Measurements from ENCODE around the gene FPR2.
"Not testable (repeated sequence)": the region's sequence is repeated elsewhere in the genome, so short reads cannot be mapped to it uniquely, and the experiment has no call there.

Gene FPR2

GRCh38 chr19:51740356-51740755 is 20.6 kb upstream of the FPR2 start:
- no peak for DNase-seq (ENCODE audit: low read depth)

GRCh38 chr19:51742789-51743188 is 18.2 kb upstream of the FPR2 start:
- DNase-seq (ENCODE audit: low read depth): no peak

DNA sequence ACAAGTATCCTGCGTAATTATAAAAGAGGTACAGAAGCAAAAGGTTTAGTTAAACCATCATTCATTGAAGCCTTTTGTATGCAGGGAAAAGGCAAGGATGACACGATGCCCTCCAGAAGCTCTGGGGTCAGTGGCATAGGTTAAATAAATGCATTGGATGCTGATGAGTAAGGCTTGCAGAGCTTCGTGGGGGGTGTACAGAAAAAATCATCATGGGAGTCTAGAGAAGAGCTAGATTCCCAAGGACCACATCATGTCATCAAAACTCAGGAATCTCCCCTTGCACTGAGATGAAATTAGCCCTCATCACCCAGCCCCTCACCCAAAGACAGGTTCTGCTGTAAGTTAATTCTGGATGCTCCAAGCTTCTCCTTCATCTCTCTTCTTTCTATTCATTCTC is 17.6 kb upstream of the FPR2 start:
- DNase-seq (ENCODE audit: low read depth): no peak

DNA sequence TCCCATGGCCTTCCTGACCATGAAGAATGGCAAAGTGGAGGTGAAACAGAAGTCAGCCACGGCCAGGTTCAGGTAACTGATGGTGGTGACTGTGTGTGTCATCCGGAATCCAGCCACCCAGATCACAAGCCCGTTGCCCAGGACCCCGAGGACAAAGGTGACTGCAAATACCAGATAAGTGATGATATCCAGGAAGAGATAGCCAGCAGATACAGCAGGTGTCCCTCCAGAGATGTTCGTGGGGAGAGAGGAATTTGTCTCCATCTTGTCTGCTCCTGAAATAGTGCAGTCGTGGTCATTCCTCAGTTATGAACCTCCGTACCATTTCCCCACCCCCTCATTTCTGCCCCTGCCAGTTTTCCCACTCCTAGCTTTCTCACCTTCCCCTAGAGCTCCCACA is 14.2 kb upstream of the FPR2 start:
- DNase-seq (ENCODE audit: low read depth): no peak

DNA sequence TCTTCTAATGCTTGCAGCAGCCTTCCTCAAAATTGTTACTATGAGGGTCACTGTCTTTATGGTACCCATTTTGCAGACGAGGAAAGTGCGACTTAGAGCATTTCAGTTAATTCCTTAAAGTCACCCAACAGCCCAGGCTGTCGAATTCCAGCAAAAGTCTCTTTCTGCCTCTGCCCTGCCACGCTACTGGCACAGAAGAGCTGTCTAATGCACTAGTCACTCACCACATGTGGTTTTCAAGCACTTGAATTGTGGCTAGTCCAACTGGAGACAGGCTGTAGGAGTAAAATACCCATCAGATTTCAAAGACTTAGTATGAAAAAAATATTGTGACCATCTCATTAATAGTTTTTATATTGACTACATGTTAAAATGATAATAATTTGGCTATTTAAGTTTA is 11.0 kb upstream of the FPR2 start:
- DNase-seq (ENCODE audit: low read depth): no peak

DNA sequence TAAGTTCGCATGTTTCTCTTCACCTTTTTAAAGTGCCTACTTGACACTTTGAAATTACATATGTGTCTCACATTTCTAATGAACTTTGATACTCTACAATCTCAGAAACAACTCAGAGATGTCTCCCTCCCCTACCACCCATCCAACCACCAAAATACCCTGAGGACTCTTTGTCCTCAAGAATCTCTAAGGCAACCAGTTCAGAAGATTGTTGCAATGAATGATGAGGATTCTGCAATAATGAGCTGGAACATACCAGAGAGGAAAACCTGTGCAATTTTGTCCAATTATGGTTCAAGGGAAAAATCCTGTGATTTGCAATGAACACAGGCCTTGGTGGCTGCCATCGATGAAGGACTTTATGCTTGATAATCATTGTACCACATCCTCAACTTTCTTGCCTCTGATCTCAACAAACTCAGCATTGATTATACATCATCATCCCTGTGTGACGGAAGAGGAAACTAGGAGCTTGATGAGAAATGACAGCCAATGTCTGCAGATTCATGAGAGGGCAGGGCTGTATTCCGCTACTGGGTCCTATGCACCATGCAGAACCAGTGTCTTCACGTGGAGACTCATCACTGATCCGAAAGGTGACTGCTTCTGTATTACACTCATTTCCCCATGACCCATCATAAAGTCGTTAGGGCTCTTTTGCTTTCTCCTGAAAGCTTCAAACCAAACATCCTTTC is 10.4 kb upstream of the FPR2 start:
- DNase-seq (ENCODE audit: low read depth): no peak

DNA sequence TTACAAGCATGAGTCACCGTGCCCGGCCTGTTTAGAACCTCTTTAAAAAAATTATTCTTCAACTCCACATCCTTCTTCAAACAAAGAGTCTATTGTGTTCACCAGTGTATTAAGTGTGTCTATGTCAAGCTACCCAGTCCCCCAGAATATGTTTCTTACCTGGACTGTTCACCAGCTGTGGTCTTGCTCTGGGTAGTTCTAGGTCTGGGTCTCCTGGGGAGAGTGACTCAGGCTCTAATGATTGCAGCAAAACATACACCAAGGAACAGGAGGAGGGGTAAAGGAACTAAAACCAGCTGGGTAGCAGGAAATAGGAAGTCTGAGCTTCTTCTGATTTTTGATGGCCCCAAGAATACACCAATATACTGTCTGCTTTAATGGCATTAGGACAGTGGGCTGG is 9.3 kb upstream of the FPR2 start, which contains the start of gene FPR1:
TSS of gene FPR1 (minus strand) at position 224 of the 400 bp plus-strand sequence. CDS start 4,884 bp downstream, outside the sequence.
- no peak for DNase-seq (ENCODE audit: low read depth)

- DNase-seq (ENCODE audit: low read depth): no peak
These were observed 6.9 kb upstream of the FPR2 start for GRCh38 chr19:51754109-51754508.

- no peak for DNase-seq (ENCODE audit: low read depth)
These were observed 6.2 kb upstream of the FPR2 start for GRCh38 chr19:51754770-51755169.

DNA sequence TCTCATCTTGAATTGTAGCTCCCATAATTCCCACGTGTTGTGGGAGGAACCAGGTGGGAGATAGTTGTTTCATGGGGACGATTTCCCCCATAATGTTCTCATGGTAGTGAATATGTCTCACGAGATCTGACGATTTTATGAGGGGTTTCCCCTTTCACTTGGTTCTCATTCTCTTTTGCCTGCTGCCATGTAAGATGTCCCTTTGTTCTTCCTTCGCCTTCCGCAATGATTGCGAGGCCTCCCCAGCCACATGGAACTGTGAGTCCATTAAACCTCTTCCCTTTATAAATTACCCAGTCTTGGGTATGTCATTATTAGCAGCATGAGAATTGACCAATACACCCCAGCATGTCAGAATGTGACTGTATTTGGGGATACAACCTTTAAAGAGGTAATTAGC is 5.4 kb upstream of the FPR2 start:
- no peak for DNase-seq (ENCODE audit: low read depth)

GRCh38 chr19:51761696-51762095 is 716 bp downstream of the FPR2 start:
- no peak for DNase-seq (ENCODE audit: low read depth)

DNA sequence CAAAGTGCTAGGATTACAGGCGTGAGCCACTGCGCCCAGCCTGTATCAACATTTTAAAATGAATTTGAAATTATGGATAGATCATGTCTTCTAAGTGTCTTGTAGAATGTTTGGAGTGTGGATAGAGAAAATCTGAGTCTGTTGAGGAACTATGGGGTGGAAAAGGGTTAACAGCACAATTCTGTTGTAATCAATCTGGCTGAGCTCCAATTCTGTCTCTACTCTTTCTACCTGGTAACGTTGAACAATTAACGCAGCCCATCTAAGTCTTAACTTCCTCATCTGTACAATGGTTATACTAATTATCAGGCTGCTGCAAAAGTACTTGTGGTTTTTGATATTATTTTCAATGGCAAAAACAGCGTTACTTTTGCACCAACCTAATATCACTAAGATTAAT is 4.1 kb downstream of the FPR2 start:
- no peak for DNase-seq (ENCODE audit: low read depth)

DNA sequence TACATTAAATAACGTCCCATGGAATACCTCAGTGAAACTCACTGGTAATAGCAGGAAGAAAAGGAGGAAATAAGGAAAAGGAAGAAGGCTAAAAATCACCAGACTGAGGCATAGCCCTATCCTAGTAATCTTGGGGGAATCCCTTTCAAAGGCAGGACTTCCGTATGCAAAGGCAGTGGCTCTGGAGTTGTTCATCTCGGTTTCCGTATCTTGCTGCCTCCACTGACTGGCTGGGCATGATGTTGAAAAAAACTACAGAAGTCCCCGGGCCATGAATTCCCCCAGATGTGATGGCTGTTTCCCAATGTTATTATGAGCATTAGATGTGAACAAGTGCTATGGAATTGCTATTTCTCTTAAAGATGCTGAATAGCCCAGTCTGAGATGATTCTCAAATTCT is 5.5 kb downstream of the FPR2 start:
- no peak for DNase-seq (ENCODE audit: low read depth)

DNA sequence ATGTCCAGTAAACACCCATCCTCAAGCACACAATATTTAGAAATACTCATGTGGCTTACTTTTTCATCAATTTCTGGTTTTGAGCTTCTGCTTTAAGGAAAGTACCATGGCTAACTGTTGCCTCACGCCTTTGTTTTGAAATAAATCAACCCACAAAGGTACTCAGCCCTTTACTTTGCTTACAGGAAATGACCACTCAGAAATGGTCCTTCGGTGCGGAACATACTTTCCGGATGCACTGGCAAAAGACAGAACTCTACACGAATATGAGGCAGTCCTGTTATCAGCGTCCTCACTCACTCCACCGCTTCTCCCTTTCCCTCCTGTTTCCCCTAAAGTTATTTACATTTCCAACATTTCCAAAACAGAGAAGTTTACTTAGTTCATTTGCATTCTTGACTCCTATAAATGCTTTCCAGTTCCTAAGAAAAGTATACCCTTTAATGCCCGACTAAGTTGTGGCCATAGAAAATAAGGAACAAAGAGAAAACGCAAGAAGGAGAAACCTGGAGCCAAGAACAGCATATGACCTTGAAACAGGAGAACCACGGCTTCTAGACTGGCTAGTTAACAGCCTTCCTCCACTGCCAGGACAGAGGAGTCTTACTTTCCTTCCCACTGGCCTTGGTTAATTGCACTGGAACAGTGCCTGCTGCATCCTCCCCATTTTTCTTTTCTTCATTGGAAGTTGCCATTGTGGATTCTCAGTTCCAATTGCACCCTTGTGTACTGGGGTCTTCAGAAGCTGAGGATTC is 10.6 kb downstream of the FPR2 start:
- no peak for DNase-seq (ENCODE audit: low read depth)

- no peak for DNase-seq (ENCODE audit: low read depth)
These were observed 12.0 kb downstream of the FPR2 start for GRCh38 chr19:51772977-51773376.

DNA sequence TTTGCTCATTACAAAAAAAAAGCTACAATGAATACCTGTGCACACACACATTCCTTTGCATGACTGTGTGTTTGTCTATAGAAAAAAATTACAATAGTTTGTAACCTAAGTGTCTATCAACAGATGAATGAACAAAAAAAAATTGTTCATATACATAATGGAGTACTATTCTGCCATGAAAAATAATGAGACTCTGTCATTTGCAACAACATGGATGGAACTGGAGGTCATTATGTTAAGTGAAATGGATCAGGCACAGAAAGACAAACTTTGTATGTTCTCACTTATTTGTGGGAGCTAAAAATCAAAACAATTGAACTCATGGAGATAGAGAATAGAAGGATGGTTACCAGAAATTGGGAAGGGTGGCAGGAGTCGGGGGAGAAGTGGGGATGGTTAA is 15.6 kb downstream of the FPR2 start:
- DNase-seq (ENCODE audit: low read depth): not testable (repeated sequence)

GRCh38 chr19:51777570-51778462 is 16.8 kb downstream of the FPR2 start:
- DNase-seq (ENCODE audit: low read depth): no peak

- no peak for DNase-seq (ENCODE audit: low read depth)
These were observed 18.2 kb downstream of the FPR2 start for GRCh38 chr19:51779181-51779580.

- no peak for DNase-seq (ENCODE audit: low read depth)
These were observed 18.7 kb downstream of the FPR2 start for GRCh38 chr19:51779703-51780102.

- DNase-seq (ENCODE audit: low read depth): no peak
These were observed 19.3 kb downstream of the FPR2 start for GRCh38 chr19:51780270-51780669.

- DNase-seq (ENCODE audit: low read depth): no peak
These were observed 21.0 kb downstream of the FPR2 start for GRCh38 chr19:51781999-51782398.

DNA sequence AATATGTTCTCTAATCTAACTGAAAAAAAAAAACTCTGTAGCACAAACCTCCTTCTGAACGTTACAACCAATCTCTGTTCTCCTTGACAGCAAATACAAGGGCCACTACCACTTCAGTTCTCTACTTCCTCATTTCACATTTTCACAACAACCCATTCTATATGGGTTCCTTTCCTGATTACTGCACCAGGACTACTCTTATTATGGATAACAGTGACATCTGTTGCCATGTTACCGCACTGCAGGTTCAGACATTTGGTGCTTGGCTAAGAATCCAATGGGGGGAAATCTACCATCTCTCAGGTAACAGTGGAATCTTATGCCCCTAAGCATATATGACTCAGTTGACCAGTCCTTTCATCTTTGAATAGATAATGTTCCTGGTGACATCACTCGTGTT is 22.4 kb downstream of the FPR2 start:
- DNase-seq (ENCODE audit: low read depth): no peak
